NCI-H524 (cell line): Measurements from ENCODE around the gene RNF32.
A peak's percentile ranks its signal among the peaks of the same experiment; 100 is the strongest.
"Not testable (repeated sequence)": the region's sequence is repeated elsewhere in the genome, so short reads cannot be mapped to it uniquely, and the experiment has no call there.

Experiments used
- DNase-seq, 2 experiments: peaks; one replicate each; lab custom pipeline; 2025; lab: John Stamatoyannopoulos, UW

RNF32 gene

GRCh38 chr7:156675721-156676120 is 35.1 kb downstream of the RNF32 start:
- no peak for DNase-seq

DNA sequence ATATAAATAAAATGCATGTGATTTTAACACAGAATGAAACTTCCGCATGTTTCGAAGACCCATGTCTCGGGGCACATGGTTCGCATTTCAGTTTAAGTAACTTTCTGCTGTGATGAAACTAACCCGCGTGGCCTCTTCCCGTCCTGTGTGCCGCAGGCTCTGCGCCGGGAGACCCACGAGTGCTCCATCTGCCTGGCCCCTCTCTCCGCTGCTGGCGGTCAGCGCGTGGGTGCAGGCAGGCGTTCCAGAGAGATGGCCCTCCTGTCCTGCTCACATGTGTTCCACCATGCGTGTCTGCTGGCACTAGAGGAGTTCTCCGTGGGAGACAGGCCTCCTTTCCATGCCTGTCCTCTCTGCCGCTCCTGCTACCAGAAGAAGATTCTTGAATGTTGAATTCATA is 35.7 kb downstream of the RNF32 start:
- DNase-seq, result no peak

- DNase-seq, result no peak
Observed at GRCh38 chr7:156677374-156678054, 36.9 kb downstream of the RNF32 start.

GRCh38 chr7:156680281-156680680 is 39.7 kb downstream of the RNF32 start:
- DNase-seq, result no peak

- no peak for DNase-seq
Observed at GRCh38 chr7:156682928-156683327, 42.4 kb downstream of the RNF32 start.

GRCh38 chr7:156684251-156684650 is 43.7 kb downstream of the RNF32 start:
- DNase-seq, result no peak

- no peak for DNase-seq
Observed at GRCh38 chr7:156684661-156685060, 44.1 kb downstream of the RNF32 start.

DNA sequence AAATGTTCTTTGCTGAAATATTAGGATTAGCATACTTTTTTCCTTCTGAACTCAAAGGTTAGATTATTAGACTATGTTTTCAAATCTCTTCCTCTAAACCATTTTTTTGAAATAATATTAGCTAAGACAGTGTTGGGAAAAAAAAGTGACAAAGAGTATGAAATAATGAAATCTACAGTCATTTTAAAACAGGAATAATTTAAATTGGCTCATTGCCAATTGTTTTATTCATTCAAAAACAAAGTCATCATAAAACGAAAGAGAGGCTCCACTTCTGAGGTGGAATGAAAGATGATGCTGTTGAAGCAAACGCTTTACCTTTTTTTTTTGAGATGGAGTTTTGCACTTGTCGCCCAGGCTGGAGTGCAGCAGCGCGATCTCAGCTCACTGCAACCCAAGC is 51.2 kb downstream of the RNF32 start:
- DNase-seq, result no peak

DNA sequence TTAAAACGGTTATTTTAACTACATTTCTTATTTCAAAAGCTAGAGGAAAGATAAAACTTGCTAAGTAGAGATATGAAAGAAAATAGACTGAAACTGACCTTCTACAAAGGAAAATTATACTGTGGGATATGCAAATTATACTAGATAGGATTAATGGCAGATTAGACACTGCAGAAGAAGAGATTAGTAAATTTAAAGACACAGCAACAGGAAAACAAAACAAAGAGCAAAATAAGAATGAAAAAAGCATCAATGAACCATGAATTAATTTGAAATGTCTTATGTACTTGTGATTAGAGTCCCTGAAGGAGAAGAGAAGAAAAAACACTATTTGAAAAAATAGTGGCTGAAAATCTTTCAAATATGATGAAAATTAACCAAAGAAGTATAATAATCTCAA is 52.3 kb downstream of the RNF32 start:
- no peak for DNase-seq

- no peak for DNase-seq
Observed at GRCh38 chr7:156693627-156694026, 53.1 kb downstream of the RNF32 start.

DNA sequence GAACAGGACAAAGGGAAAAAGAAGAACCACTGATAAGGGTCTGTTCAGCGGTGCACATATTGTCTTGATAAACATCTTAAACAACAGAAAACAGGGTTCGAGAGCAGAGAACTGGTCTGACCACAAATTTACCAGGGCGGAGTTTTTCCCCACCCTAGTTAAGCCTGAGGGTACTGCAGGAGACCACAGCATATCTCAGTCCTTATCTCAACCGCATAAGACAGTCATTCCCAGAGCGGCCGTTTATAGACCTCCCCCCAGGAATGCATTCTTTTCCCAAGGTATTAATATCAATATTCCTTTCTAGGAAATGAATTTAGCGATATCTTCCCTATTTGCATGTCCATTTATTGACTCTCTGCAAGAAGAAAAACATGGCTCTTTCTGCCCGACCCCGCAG is 56.7 kb downstream of the RNF32 start:
- not testable (repeated sequence) for DNase-seq

DNA sequence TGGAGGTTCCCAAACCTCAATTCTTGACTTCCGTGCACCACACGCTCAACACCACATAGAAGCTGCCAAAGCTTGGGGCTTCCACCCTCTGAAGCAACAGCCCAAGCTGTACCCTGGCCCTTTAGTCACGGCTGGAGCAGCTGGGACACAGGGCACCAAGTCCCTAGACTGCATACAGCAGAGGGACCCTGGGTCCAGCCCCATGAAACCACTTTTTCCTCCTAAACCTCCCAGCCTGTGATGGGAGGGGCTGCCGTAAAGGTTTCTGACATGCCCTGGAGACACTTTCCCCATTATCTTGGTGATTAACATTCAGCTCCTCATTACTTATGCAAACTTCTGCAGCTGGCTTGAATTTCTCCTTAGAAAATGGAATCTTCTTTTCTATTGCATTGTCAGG is 57.9 kb downstream of the RNF32 start:
- DNase-seq, result not testable (repeated sequence)

GRCh38 chr7:156701787-156702186 is 61.2 kb downstream of the RNF32 start:
- DNase-seq, result not testable (repeated sequence)

GRCh38 chr7:156702399-156702798 is 61.8 kb downstream of the RNF32 start:
- no peak for DNase-seq

- DNase-seq, result no peak
Observed at GRCh38 chr7:156703209-156703608, 62.6 kb downstream of the RNF32 start.

GRCh38 chr7:156703773-156704482 is 63.4 kb downstream of the RNF32 start:
- no peak for DNase-seq

- DNase-seq, result peak in 1 of 2 experiments; percentile 2
Observed at GRCh38 chr7:156722043-156722826, 81.7 kb downstream of the RNF32 start.

- no peak for DNase-seq
Observed at GRCh38 chr7:156725073-156725472, 84.5 kb downstream of the RNF32 start.

DNA sequence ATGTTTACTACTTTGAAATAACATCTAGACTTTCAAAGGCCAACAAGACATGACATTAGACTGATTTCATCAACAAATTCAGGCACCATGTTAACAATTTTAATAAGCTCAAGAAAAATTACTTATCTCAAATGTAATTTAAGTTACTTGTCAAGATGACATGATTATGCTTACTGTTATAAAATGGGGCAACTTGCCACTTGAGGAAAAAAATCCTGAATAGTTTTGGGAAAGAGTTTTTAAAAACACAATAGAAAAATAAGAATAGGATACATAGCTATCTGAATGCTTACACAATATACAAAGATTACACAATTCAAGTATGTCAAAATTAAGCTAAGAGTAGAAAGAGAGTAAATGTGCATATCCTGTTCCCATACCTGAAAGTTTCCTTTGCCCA is 85.4 kb downstream of the RNF32 start:
- no peak for DNase-seq
